Body of pancreas (tissue), 4 donors: Measurements from ENCODE around the gene KLF6. TPM values are rescaled to one million over a fixed set of nuclear protein-coding genes. Genes with fewer than 3 reads are reported as not detected.
A peak's percentile ranks its signal among the peaks of the same experiment; 100 is the strongest.

Experiments used
- ATAC-seq: fragments of 150-250 bp; one replicate; pipeline ENCODE4 v1.9.1; 2016
- DNase-seq, 4 donors: peaks; one replicate each; pipeline ENCODE4 v3.0.0-alpha.2; 2019
- H3K27ac ChIP-seq, 4 donors: fragments of 200-600 bp; sonication (generic); 1 replicate in 3 of 4; 2 replicates in 1 of 4; pipeline versions ENCODE4 v1.5.1 to v1.6.1; 2016 to 2019; ENCODE audit warnings: mild to moderate bottlenecking in 1 of 4, mixed read lengths in 1 of 4, moderate library complexity in 1 of 4
- H3K27me3 ChIP-seq, 2 donors: fragments of 200-600 bp; sonication (generic); one replicate each; pipeline ENCODE4 v1.6.0; 2016; ENCODE audit warnings: mild to moderate bottlenecking in 1 of 2
- H3K36me3 ChIP-seq, 2 donors: fragments of 200-600 bp; sonication (generic); replicated peaks in 1 of 2; 2 replicates each; pipeline ENCODE4 v1.5.1; 2016; ENCODE audit warnings: low read depth in 2 of 2; ENCODE audit not compliant: insufficient read depth in 1 of 2
- H3K4me1 ChIP-seq: fragments of 200-600 bp; sonication (generic); one replicate; pipeline ENCODE4 v1.6.0; 2016
- H3K4me3 ChIP-seq, 2 donors: fragments of 200-600 bp; sonication (generic); 1 replicate in 1 of 2; 2 replicates in 1 of 2; pipeline ENCODE4 v1.5.1; 2016 to 2019
- H3K9me3 ChIP-seq, 3 donors: fragments of 200-600 bp; sonication (generic); 1 replicate in 2 of 3; 2 replicates in 1 of 3; pipeline ENCODE4 v1.5.1; 2016
- POLR2A ChIP-seq, 3 donors: fragments of 450-650 bp; IDR thresholded peaks; one replicate each; pipeline ENCODE4 v1.6.1; 2016; ENCODE audit warnings: antibody characterized with exemption in 3 of 3, mild to moderate bottlenecking in 2 of 3
- WGBS, 2 donors: methylation state at CpG; one replicate each; pipeline ENCODE4 v1.1.5; 2017; 5-methylcytosine and 5-hydroxymethylcytosine counted together
- intact Hi-C: fragments of 100-400 bp; cut with DNase I; formaldehyde crosslinking; loops from one replicate; pipeline ENCODE4 v1.15.1; 2023
- total RNA-seq, 2 donors: library from RNA; depleted of rRNA; stranded (reverse); fragments of >200 nt; gene quantifications; one replicate each; pipeline ENCODE4 v1.1.0, GENCODE V29; 2016
- TF ChIP-seq, protein P1 (sequence below), 7 experiments: fragments of 450-650 bp in 4 of 7; fragments of 200-600 bp in 3 of 7; sonication (generic) in 3 of 7; IDR thresholded peaks; one replicate each; pipeline ENCODE4 v1.5.1; 2016 to 2019; ENCODE audit warnings: antibody characterized with exemption in 7 of 7

The KLF6 gene
- total RNA-seq, 2 donors from 2014 or later = 92.1 to 294 TPM

- Histone ChIP-seq H3K27me3 (no peaks in the 10 kb centered on the region), H3K9me3 (no peaks in the 10 kb centered on the region), H3K27ac (peak overlapping the region; percentile 98 to 100 (median 100)), H3K36me3 (peaks cover 24 to 26% of the 10 kb centered on the region in 2 donors), H3K4me1 (peaks cover 63% of the 10 kb centered on the region), H3K4me3 (peak overlapping the region in 1 of 2 donors; percentile 47)
- TF ChIP-seq, protein P1, sequence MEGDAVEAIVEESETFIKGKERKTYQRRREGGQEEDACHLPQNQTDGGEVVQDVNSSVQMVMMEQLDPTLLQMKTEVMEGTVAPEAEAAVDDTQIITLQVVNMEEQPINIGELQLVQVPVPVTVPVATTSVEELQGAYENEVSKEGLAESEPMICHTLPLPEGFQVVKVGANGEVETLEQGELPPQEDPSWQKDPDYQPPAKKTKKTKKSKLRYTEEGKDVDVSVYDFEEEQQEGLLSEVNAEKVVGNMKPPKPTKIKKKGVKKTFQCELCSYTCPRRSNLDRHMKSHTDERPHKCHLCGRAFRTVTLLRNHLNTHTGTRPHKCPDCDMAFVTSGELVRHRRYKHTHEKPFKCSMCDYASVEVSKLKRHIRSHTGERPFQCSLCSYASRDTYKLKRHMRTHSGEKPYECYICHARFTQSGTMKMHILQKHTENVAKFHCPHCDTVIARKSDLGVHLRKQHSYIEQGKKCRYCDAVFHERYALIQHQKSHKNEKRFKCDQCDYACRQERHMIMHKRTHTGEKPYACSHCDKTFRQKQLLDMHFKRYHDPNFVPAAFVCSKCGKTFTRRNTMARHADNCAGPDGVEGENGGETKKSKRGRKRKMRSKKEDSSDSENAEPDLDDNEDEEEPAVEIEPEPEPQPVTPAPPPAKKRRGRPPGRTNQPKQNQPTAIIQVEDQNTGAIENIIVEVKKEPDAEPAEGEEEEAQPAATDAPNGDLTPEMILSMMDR (IDR thresholded peaks at IDR 0.05) = peak in 2 of 7 experiments; percentile 9 to 22
- TF ChIP-seq POLR2A (IDR thresholded peaks at IDR 0.05) = no peak
- 76 to 78% methylated on average over 15 to 29 of the region's 31 CpGs for WGBS, 2 donors
- intact Hi-C loops = no loop called here
- ATAC-seq (no peak), DNase-seq (peak; percentile 44 to 64 (median 53))
These were observed 3.4 kb downstream of the KLF6 start for GRCh38 chr10:3781468-3782145.

DNA sequence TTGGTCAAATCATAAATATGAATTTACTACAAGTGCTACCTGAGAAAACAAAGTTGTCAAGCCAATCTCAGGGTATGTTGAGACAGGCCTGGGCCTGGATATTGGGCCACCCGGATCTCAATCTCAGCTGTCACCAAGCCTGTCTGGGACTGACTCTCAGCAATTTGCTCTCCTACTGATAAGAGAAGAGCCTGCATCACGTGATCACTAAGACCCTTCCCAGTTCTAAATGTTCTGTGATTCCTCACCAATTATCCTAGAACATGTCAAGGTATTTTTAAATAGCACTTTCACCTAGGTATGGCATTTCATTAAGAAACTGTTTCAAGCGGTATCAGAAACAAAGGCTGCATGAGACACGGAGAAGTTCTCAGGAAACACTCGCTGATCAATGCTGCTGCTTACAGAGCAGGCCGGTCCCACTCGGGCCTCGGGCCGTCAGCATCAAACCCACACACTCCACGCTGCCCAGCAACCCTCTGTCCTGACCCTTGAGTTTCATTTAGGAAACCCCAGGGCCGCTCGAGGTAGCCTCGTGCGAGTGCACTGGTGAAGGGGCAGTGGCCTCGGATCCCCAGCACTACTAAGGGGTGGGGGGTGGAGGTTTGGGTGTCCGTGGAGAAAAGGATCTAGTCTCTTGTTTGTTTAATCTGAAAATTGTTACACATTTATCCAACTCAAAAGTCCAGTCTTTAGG lies 4.1 kb downstream of the KLF6 start:
- TF ChIP-seq POLR2A (IDR thresholded peaks at IDR 0.05) = peak in 2 of 3 donors; percentile 11 to 33
- TF ChIP-seq, protein P1 (IDR thresholded peaks at IDR 0.05) = no peak
- 73 to 76% methylated on average over 15 to 16 of the region's 16 CpGs for WGBS, 2 donors
- H3K27me3 ChIP-seq = no peaks in the 10 kb centered on the region
- peak overlapping the region; percentile 98 to 100 (median 100) for H3K27ac ChIP-seq
- H3K36me3 ChIP-seq = peaks cover 26 to 27% of the 10 kb centered on the region in 2 donors
- no peak overlapping the region for H3K4me3 ChIP-seq
- intact Hi-C loops = no loop called here
- ATAC-seq (no peak), DNase-seq (peak in 2 of 4 donors; percentile 52 to 54)
- peaks cover 60% of the 10 kb centered on the region for H3K4me1 ChIP-seq
- H3K9me3 ChIP-seq = no peaks in the 10 kb centered on the region

DNA sequence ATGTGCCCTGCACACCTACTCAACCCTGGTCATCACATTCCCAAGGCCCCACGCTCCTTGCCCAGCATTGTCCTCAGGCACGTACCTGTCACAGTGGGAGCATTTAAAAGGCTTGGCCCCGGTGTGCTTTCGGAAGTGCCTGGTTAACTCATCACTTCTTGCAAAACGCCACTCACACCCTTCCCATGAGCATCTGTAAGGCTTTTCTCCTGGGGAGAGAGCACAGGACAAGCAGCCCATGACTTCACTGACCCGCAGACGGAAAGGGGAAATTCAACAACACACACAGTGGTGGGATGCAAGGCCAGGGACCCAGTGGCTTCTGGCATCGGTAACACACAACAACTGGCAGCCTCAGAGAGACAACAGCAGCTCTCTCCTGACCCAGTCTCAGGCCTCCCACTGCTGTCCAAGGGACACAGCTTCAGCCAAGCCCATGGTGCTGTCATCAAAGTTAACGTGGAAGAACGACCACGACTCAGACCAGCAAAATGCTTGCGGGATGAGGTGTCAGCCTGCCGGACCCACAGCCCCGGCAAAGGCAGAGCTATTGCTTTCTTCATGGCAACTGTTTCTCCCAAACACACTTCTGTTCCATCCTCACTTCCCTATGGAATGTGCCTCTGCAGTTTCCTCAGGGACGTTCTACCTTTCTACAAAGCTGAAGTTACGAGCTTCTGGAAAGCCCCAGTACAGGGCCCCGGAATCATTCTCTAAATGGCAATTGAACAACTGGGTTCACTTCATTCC lies 4.8 kb downstream of the KLF6 start:
- TF ChIP-seq, protein P1 (IDR thresholded peaks at IDR 0.05) = no peak
- peak in 1 of 3 donors; percentile 1 for TF ChIP-seq POLR2A (IDR thresholded peaks at IDR 0.05)
- peak overlapping the region; percentile 98 to 100 (median 100) for H3K27ac ChIP-seq
- WGBS, 2 donors = 75 to 79% methylated on average over 9 to 17 of the region's 17 CpGs
- peaks cover 26 to 29% of the 10 kb centered on the region in 2 donors for H3K36me3 ChIP-seq
- H3K9me3 ChIP-seq = no peaks in the 10 kb centered on the region
- intact Hi-C loops = no loop called here
- H3K27me3 ChIP-seq = no peaks in the 10 kb centered on the region
- ATAC-seq (no peak), DNase-seq (peak in 2 of 4 donors; percentile 54 to 57)
- H3K4me1 ChIP-seq = peaks cover 60% of the 10 kb centered on the region
- no peak overlapping the region for H3K4me3 ChIP-seq

GRCh38 chr10:3779158-3779741 lies 5.8 kb downstream of the KLF6 start:
- Histone ChIP-seq H3K27ac (peak overlapping the region; percentile 13 to 100 (median 100)), H3K27me3 (no peaks in the 10 kb centered on the region), H3K4me3 (no peak overlapping the region), H3K9me3 (no peaks in the 10 kb centered on the region), H3K36me3 (peaks cover 26 to 29% of the 10 kb centered on the region in 2 donors), H3K4me1 (peaks cover 60% of the 10 kb centered on the region)
- 78 to 87% methylated on average over 13 to 14 of the region's 14 CpGs for WGBS, 2 donors
- ATAC-seq = no peak
- TF ChIP-seq POLR2A (IDR thresholded peaks at IDR 0.05) = peak in 1 of 3 donors; percentile 24
- TF ChIP-seq, protein P1 (IDR thresholded peaks at IDR 0.05) = no peak
- DNase-seq = peak in 2 of 4 donors; percentile 36 to 49
- intact Hi-C loops = no loop called here
